Loucy (cell line): Measurements from ENCODE around the gene EPHB6.

ENCODE experiments used
- H2AFZ ChIP-seq: fragments of 200-600 bp; sonication (generic); 2 replicates; pipeline ENCODE4 v1.6.0; 2016; ENCODE audit warnings: antibody characterized with exemption, mild to moderate bottlenecking, low read length, moderate library complexity
- H3F3A ChIP-seq: fragments of 200-600 bp; 2 replicates; pipeline ENCODE4 v1.6.0; 2016; ENCODE audit warnings: antibody characterized with exemption, low read depth, mild to moderate bottlenecking
- H3K27me3 ChIP-seq: fragments of 200-600 bp; sonication (generic); 2 replicates; pipeline ENCODE4 v1.6.1; 2014; ENCODE audit warnings: low read length, mild to moderate bottlenecking; ENCODE audit not compliant: insufficient read depth, poor library complexity, severe bottlenecking
- H3K36me3 ChIP-seq: fragments of 200-600 bp; sonication (generic); 2 replicates; pipeline ENCODE4 v1.6.1; 2016; ENCODE audit warnings: low read length; ENCODE audit not compliant: insufficient read depth
- H3K4me1 ChIP-seq: fragments of 200-600 bp; sonication (generic); 2 replicates; pipeline ENCODE4 v1.5.1; 2014; ENCODE audit warnings: low read length, mild to moderate bottlenecking; ENCODE audit not compliant: insufficient read depth, poor library complexity, severe bottlenecking
- H3K4me2 ChIP-seq: fragments of 200-600 bp; sonication (generic); 2 replicates; pipeline ENCODE4 v1.6.0; 2014; ENCODE audit warnings: antibody characterized with exemption, low read length, low read depth, mild to moderate bottlenecking; ENCODE audit not compliant: poor library complexity, severe bottlenecking
- H3K4me3 ChIP-seq: fragments of 200-600 bp; sonication (generic); 2 replicates; pipeline ENCODE4 v1.5.1; 2014; ENCODE audit warnings: low read length, mild to moderate bottlenecking, mixed read lengths; ENCODE audit not compliant: poor library complexity, severe bottlenecking
- H3K79me2 ChIP-seq: fragments of 200-600 bp; sonication (generic); 2 replicates; pipeline ENCODE4 v1.6.1; 2014; ENCODE audit warnings: low read length; ENCODE audit not compliant: insufficient read depth
- H3K9ac ChIP-seq: fragments of 200-600 bp; sonication (generic); 2 replicates; pipeline ENCODE4 v1.6.0; 2014; ENCODE audit warnings: mild to moderate bottlenecking, low read depth, low read length, moderate library complexity; ENCODE audit not compliant: poor library complexity, severe bottlenecking
- H3K9me2 ChIP-seq: fragments of 200-600 bp; sonication (generic); replicated peaks from 2 replicates; pipeline ENCODE4 v1.6.1; 2016; ENCODE audit warnings: low read depth, low read length, mixed read lengths
- H3K9me3 ChIP-seq: fragments of 200-600 bp; sonication (generic); 2 replicates; pipeline ENCODE4 v1.6.1; 2014; ENCODE audit warnings: mild to moderate bottlenecking, antibody characterized with exemption, low read length, low read depth; ENCODE audit not compliant: insufficient read depth
- H4K20me1 ChIP-seq: fragments of 200-600 bp; sonication (generic); 2 replicates; pipeline ENCODE4 v1.6.0; 2014; ENCODE audit warnings: antibody characterized with exemption, low read length, mild to moderate bottlenecking; ENCODE audit not compliant: insufficient read depth, poor library complexity, severe bottlenecking
- EZH2phosphoT487 ChIP-seq: fragments of 200-600 bp; IDR thresholded peaks from 2 replicates; pipeline ENCODE4 v1.6.1; 2018; ENCODE audit warnings: antibody characterized with exemption, mild to moderate bottlenecking, moderate library complexity, borderline replicate concordance
- TF ChIP-seq, protein P1 (sequence below): fragments of 200-600 bp; sonication (generic); conservative IDR thresholded peaks from 2 replicates; pipeline ENCODE4 v1.5.1; 2014; ENCODE audit warnings: mild to moderate bottlenecking, antibody characterized with exemption, low read length

Gene EPHB6

DNA sequence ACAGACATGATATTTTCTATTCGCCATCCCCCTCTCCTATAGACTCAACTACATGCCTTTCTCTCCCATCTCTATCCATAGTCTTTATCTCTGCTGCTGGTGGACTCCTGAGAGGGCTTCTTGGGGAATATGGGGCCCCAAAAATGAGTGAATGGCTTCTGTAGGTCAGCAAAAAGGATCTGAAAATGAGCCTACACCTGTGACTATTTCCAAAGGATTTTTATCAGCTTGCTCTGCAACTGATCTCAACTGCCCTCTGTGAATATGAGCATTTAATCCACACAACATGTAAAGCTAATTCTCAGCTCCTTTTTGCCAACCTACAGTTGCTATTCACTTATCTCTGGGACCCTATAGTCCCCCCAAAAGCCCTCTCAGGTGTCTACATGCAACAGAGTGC is 47.9 kb upstream of the EPHB6 start:
- TF ChIP-seq, protein P1, sequence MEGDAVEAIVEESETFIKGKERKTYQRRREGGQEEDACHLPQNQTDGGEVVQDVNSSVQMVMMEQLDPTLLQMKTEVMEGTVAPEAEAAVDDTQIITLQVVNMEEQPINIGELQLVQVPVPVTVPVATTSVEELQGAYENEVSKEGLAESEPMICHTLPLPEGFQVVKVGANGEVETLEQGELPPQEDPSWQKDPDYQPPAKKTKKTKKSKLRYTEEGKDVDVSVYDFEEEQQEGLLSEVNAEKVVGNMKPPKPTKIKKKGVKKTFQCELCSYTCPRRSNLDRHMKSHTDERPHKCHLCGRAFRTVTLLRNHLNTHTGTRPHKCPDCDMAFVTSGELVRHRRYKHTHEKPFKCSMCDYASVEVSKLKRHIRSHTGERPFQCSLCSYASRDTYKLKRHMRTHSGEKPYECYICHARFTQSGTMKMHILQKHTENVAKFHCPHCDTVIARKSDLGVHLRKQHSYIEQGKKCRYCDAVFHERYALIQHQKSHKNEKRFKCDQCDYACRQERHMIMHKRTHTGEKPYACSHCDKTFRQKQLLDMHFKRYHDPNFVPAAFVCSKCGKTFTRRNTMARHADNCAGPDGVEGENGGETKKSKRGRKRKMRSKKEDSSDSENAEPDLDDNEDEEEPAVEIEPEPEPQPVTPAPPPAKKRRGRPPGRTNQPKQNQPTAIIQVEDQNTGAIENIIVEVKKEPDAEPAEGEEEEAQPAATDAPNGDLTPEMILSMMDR, result no peak
- no peak for TF ChIP-seq EZH2phosphoT487
- Histone ChIP-seq H2AFZ (no peak overlapping the region), H3K9me3 (no peaks in the 10 kb centered on the region), H3K79me2 (peaks cover 69% of the 10 kb centered on the region), H3K27me3 (no peaks in the 10 kb centered on the region), H3K4me1 (peaks cover 95% of the 10 kb centered on the region), H3K4me2 (peak overlapping the region; percentile 100), H3F3A (peaks cover 54% of the 10 kb centered on the region), H4K20me1 (no peaks in the 10 kb centered on the region), H3K36me3 (peaks cover 18% of the 10 kb centered on the region), H3K9ac (peak overlapping the region; percentile 100), H3K4me3 (peak overlapping the region; percentile 56), H3K9me2 (no peaks in the 10 kb centered on the region)

DNA sequence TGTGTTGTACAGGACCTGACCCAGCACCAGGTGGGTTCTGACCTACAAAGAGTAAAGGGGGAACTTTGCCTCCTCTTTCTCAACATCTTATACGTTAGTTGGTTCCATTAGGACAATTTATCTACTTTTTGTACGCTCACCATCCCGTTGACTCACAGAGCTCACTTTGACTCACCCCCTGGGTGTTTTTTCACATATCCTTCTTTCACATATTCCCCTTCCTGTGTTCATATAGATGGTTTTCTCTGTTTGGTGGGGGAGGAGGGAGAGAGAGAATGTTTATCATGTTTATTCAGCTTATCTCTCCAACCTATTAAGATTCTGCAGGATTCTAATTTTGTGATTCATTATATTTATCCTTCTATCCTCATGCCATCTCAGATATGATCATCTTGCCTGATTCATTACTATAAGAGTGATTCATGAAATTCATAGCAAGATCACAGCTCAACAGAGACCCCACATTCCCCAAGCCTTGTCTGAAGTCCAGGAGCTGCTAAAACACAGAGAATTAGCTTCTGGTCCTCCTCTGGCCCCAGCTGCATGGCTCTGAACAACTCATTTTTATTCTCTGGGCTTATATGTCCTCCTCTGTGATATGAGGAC is 46.9 kb upstream of the EPHB6 start:
- H3K79me2 ChIP-seq, result peaks cover 67% of the 10 kb centered on the region
- H3K9ac ChIP-seq, result peak overlapping the region; percentile 100
- no peak for TF ChIP-seq EZH2phosphoT487
- TF ChIP-seq, protein P1, result no peak
- H3F3A ChIP-seq, result peaks cover 44% of the 10 kb centered on the region
- peak overlapping the region; percentile 56 for H3K4me3 ChIP-seq
- H3K9me2 ChIP-seq, result no peaks in the 10 kb centered on the region
- H3K4me2 ChIP-seq, result peak overlapping the region; percentile 100
- no peaks in the 10 kb centered on the region for H3K9me3 ChIP-seq
- H3K4me1 ChIP-seq, result peaks cover 95% of the 10 kb centered on the region
- no peaks in the 10 kb centered on the region for H4K20me1 ChIP-seq
- no peak overlapping the region for H2AFZ ChIP-seq
- H3K36me3 ChIP-seq, result peaks cover 8% of the 10 kb centered on the region
- H3K27me3 ChIP-seq, result no peaks in the 10 kb centered on the region

DNA sequence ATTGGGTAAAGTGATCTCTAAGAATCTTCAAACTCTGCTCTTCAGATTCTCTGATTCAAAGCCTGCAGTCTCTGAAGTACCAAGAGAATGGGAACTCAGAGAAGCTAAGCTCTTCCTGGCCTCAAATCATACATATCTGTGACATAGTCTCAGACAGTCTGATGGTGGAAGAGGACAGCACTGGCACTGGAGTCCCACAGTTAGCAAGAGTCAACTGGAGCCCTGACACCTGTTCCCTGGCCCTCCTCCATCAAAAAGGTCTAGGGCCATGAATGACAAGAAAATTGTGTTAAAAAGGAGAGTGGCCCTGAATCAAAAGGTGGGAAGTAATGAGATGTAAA is 46.4 kb upstream of the EPHB6 start:
- H3K79me2 ChIP-seq, result peaks cover 66% of the 10 kb centered on the region
- H3K36me3 ChIP-seq, result peaks cover 3% of the 10 kb centered on the region
- H4K20me1 ChIP-seq, result no peaks in the 10 kb centered on the region
- peak overlapping the region; percentile 56 for H3K4me3 ChIP-seq
- H3K4me2 ChIP-seq, result peak overlapping the region; percentile 100
- peak overlapping the region; percentile 100 for H3K9ac ChIP-seq
- no peak overlapping the region for H2AFZ ChIP-seq
- no peaks in the 10 kb centered on the region for H3K9me3 ChIP-seq
- TF ChIP-seq, protein P1, result no peak
- no peak for TF ChIP-seq EZH2phosphoT487
- peaks cover 95% of the 10 kb centered on the region for H3K4me1 ChIP-seq
- no peaks in the 10 kb centered on the region for H3K9me2 ChIP-seq
- H3K27me3 ChIP-seq, result no peaks in the 10 kb centered on the region
- peaks cover 39% of the 10 kb centered on the region for H3F3A ChIP-seq
